Gastrocnemius medialis (tissue), 4 donors: ENCODE data around the gene NPAS2. TPM values are rescaled to one million over a fixed set of nuclear protein-coding genes. Genes with fewer than 3 reads are reported as not detected.

ENCODE experiments used
- ATAC-seq, 2 donors: fragments of 150-250 bp; one replicate each; pipeline ENCODE4 v1.9.1; 2016
- DNase-seq, 2 donors: peaks; one replicate each; pipeline ENCODE4 v3.0.0-alpha.2; 2019
- H3K27ac ChIP-seq, 4 donors: fragments of 200-600 bp; sonication (generic); 1 replicate in 1 of 4; 2 replicates in 3 of 4; pipeline ENCODE4 v1.5.1; 2016 to 2018; ENCODE audit warnings: mild to moderate bottlenecking in 2 of 4, moderate library complexity in 1 of 4
- H3K27me3 ChIP-seq, 3 donors: fragments of 200-600 bp; sonication (generic) in 2 of 3; 1 replicate in 1 of 3; 2 replicates in 2 of 3; pipeline versions ENCODE4 v1.5.1 to v1.6.0; 2016 to 2019; ENCODE audit warnings: mild to moderate bottlenecking in 1 of 3, moderate library complexity in 1 of 3
- H3K36me3 ChIP-seq, 2 donors: fragments of 200-600 bp; sonication (generic) in 1 of 2; one replicate each; pipeline ENCODE4 v1.5.1; 2017 to 2018
- H3K4me1 ChIP-seq, 2 donors: fragments of 200-600 bp; sonication (generic) in 1 of 2; one replicate each; pipeline ENCODE4 v1.5.1; 2016 to 2017; ENCODE audit warnings: mild to moderate bottlenecking in 2 of 2
- H3K4me3 ChIP-seq, 4 donors: fragments of 200-600 bp; sonication (generic) in 3 of 4; 1 replicate in 1 of 4; 2 replicates in 3 of 4; pipeline ENCODE4 v1.5.1; 2016 to 2019; ENCODE audit warnings: mild to moderate bottlenecking in 2 of 4
- H3K9me3 ChIP-seq, 3 donors: fragments of 200-600 bp; sonication (generic) in 2 of 3; 1 replicate in 1 of 3; 2 replicates in 2 of 3; pipeline ENCODE4 v1.5.1; 2016 to 2019
- CTCF ChIP-seq, 5 experiments: fragments of 450-650 bp in 3 of 5; fragments of 200-600 bp in 2 of 5; sonication (generic) in 2 of 5; IDR thresholded peaks in 4 of 5; conservative IDR thresholded peaks in 1 of 5; 1 replicate in 4 of 5; 2 replicates in 1 of 5; pipeline ENCODE4 v1.5.1; 2016 to 2019; ENCODE audit warnings: antibody characterized with exemption in 5 of 5, mild to moderate bottlenecking in 3 of 5, moderate library complexity in 3 of 5
- POLR2A ChIP-seq, 2 donors: fragments of 450-650 bp; IDR thresholded peaks; one replicate each; pipeline ENCODE4 v1.6.1; 2017; ENCODE audit warnings: antibody characterized with exemption in 2 of 2, mild to moderate bottlenecking in 2 of 2, moderate library complexity in 2 of 2
- in situ Hi-C, 4 donors: fragments of 200-750 bp; cut with MboI; loops; one replicate each; pipeline versions ENCODE4 v1.15.0 to v1.8.0; 2017; ENCODE audit warnings: low sequenced_read_pairs in 4 of 4
- intact Hi-C: fragments of 100-400 bp; cut with DNase I; formaldehyde crosslinking; loops from one replicate; pipeline ENCODE4 v1.15.1; 2023; ENCODE audit warnings: low total_unique reads
- total RNA-seq, 4 donors: library from RNA; depleted of rRNA; stranded (reverse); fragments of >200 nt; gene quantifications; one replicate each; pipeline versions ENCODE4 v1.1.0 to v1.2.3, GENCODE V29; 2016

The NPAS2 gene
- total RNA-seq, 4 donors from 2014 or later, result 11.4 to 48.2 (median 36.6) TPM

GRCh38 chr2:100978582-100979191, 158.7 kb downstream of the NPAS2 start:
- Histone ChIP-seq H3K4me3 (no peak overlapping the region), H3K4me1 (no peaks in the 10 kb centered on the region), H3K9me3 (no peaks in the 10 kb centered on the region), H3K27me3 (no peaks in the 10 kb centered on the region), H3K27ac (no peak overlapping the region), H3K36me3 (peaks cover 0 to 30% of the 10 kb centered on the region in 2 donors)
- intact Hi-C loops, result no loop called here
- in situ Hi-C loops, result no loop called here
- TF ChIP-seq CTCF (IDR thresholded peaks at IDR 0.05 in 4 of 5, conservative IDR thresholded peaks at IDR 0.05 in 1 of 5) (no peak), POLR2A (IDR thresholded peaks at IDR 0.05) (no peak)
- DNase-seq, result no peak
- no peak for ATAC-seq

GRCh38 chr2:100980046-100980445, 160.1 kb downstream of the NPAS2 start:
- intact Hi-C loops (loop anchor here (10.0 kb wide), 1 partner anchor 165 kb away; no protein-coding TSS in a partner anchor), in situ Hi-C loops (loop anchor here in 3 of 4 donors (5.0 to 10.0 kb wide), 5 partner anchors 253 to 373 kb away; no protein-coding TSS in a partner anchor)
- TF ChIP-seq POLR2A (IDR thresholded peaks at IDR 0.05), result no peak
- no peak for TF ChIP-seq CTCF (IDR thresholded peaks at IDR 0.05 in 4 of 5, conservative IDR thresholded peaks at IDR 0.05 in 1 of 5)
- Histone ChIP-seq H3K27me3 (no peaks in the 10 kb centered on the region), H3K36me3 (peaks cover 0 to 21% of the 10 kb centered on the region in 2 donors), H3K4me1 (no peaks in the 10 kb centered on the region), H3K4me3 (no peak overlapping the region), H3K9me3 (no peaks in the 10 kb centered on the region), H3K27ac (no peak overlapping the region)
- DNase-seq, result no peak
- ATAC-seq, result no peak

GRCh38 chr2:100981011-100981410, 161.1 kb downstream of the NPAS2 start:
- Histone ChIP-seq H3K9me3 (no peaks in the 10 kb centered on the region), H3K4me3 (no peak overlapping the region), H3K27ac (no peak overlapping the region), H3K4me1 (no peaks in the 10 kb centered on the region), H3K27me3 (no peaks in the 10 kb centered on the region), H3K36me3 (peaks cover 0 to 14% of the 10 kb centered on the region in 2 donors)
- DNase-seq, result no peak
- in situ Hi-C loops, result loop anchor here in 3 of 4 donors (5.0 to 10.0 kb wide), 5 partner anchors 254 to 374 kb away; no protein-coding TSS in a partner anchor
- intact Hi-C loops, result loop anchor here (10.0 kb wide), 1 partner anchor 166 kb away; no protein-coding TSS in a partner anchor
- TF ChIP-seq CTCF (IDR thresholded peaks at IDR 0.05 in 4 of 5, conservative IDR thresholded peaks at IDR 0.05 in 1 of 5), result no peak
- TF ChIP-seq POLR2A (IDR thresholded peaks at IDR 0.05), result no peak
- no peak for ATAC-seq

- ATAC-seq (no peak), DNase-seq (no peak)
- intact Hi-C loops, result loop anchor here (10.0 kb wide), 1 partner anchor 168 kb away; no protein-coding TSS in a partner anchor
- Histone ChIP-seq H3K36me3 (peaks cover 0 to 5% of the 10 kb centered on the region in 2 donors), H3K27me3 (no peaks in the 10 kb centered on the region), H3K27ac (no peak overlapping the region), H3K4me3 (no peak overlapping the region), H3K4me1 (no peaks in the 10 kb centered on the region), H3K9me3 (no peaks in the 10 kb centered on the region)
- no peak for TF ChIP-seq CTCF (IDR thresholded peaks at IDR 0.05 in 4 of 5, conservative IDR thresholded peaks at IDR 0.05 in 1 of 5)
- no peak for TF ChIP-seq POLR2A (IDR thresholded peaks at IDR 0.05)
- in situ Hi-C loops, result loop anchor here in 3 of 4 donors (5.0 to 10.0 kb wide), 5 partner anchors 255 to 375 kb away; no protein-coding TSS in a partner anchor
These were observed 162.5 kb downstream of the NPAS2 start for GRCh38 chr2:100982431-100982861.
